Common myeloid progenitor, CD34-positive (primary cell): ENCODE measurements around the gene GMNN.

Experiments
- CTCF ChIA-PET: fragments of 350-600 bp; sonication (Branson Sonifier 250); formaldehyde crosslinking; loops from one replicate; lab custom pipeline; 2021; ENCODE audit warnings: antibody characterized with exemption; lab: Charles Lee
- POLR2A ChIA-PET: fragments of 350-600 bp; sonication (Branson Sonifier 250); formaldehyde crosslinking; loops from one replicate; lab custom pipeline; 2021; ENCODE audit warnings: antibody characterized with exemption; lab: Charles Lee
- DNase-seq, 3 donors: peaks; one replicate each; pipeline versions ENCODE4 v3.0.0 to v3.0.0-alpha.2; 2013
- H3K27ac ChIP-seq, 2 experiments: 1 replicate in 1 of 2; 2 replicates in 1 of 2; pipeline ENCODE4 v1.7.0; 2013; ENCODE audit warnings: inconsistent platforms in 2 of 2, low read length in 2 of 2, mild to moderate bottlenecking in 2 of 2, low read depth in 1 of 2, moderate library complexity in 1 of 2; ENCODE audit not compliant: severe bottlenecking in 2 of 2, insufficient read depth in 1 of 2, poor library complexity in 1 of 2
- H3K27me3 ChIP-seq, 5 experiments: replicated peaks in 2 of 5; 1 replicate in 3 of 5; 2 replicates in 2 of 5; pipeline versions ENCODE4 v1.6.1 to v1.7.0; 2013; ENCODE audit warnings: low read length in 4 of 5, mild to moderate bottlenecking in 2 of 5, moderate library complexity in 2 of 5, inconsistent platforms in 1 of 5; ENCODE audit not compliant: insufficient read depth in 5 of 5, control insufficient read depth in 4 of 5
- H3K36me3 ChIP-seq, 4 experiments: 1 replicate in 2 of 4; 2 replicates in 2 of 4; pipeline versions ENCODE4 v1.6.1 to v1.7.0; 2013; ENCODE audit warnings: low read length in 3 of 4, control low read depth in 1 of 4, mild to moderate bottlenecking in 1 of 4; ENCODE audit not compliant: control insufficient read depth in 4 of 4, insufficient read depth in 4 of 4
- H3K4me1 ChIP-seq, 4 experiments: 1 replicate in 3 of 4; 2 replicates in 1 of 4; pipeline versions ENCODE4 v1.6.1 to v1.7.1; 2013; ENCODE audit warnings: low read length in 3 of 4, mild to moderate bottlenecking in 3 of 4, control low read depth in 1 of 4, inconsistent platforms in 1 of 4, moderate library complexity in 1 of 4; ENCODE audit not compliant: control insufficient read depth in 4 of 4, insufficient read depth in 4 of 4; ENCODE audit errors: control extremely low read depth in 1 of 4
- H3K4me3 ChIP-seq, 7 experiments: 1 replicate in 4 of 7; 2 replicates in 3 of 7; pipeline versions ENCODE4 v1.5.1 to v1.7.0; 2013; ENCODE audit warnings: mild to moderate bottlenecking in 7 of 7, low read length in 6 of 7, moderate library complexity in 6 of 7, inconsistent platforms in 2 of 7, low read depth in 2 of 7, control low read depth in 1 of 7; ENCODE audit not compliant: insufficient read depth in 4 of 7, control insufficient read depth in 1 of 7; ENCODE audit errors: extremely low read depth in 1 of 7
- H3K9me3 ChIP-seq, 5 experiments: 1 replicate in 4 of 5; 2 replicates in 1 of 5; pipeline versions ENCODE4 v1.6.1 to v1.7.1; 2013; ENCODE audit warnings: low read length in 4 of 5, mild to moderate bottlenecking in 2 of 5, inconsistent platforms in 1 of 5, low read depth in 1 of 5, moderate library complexity in 1 of 5; ENCODE audit not compliant: control insufficient read depth in 4 of 5, insufficient read depth in 2 of 5; ENCODE audit errors: control extremely low read depth in 1 of 5
- WGBS: methylation state at CpG from one replicate; pipeline ENCODE4 v1.1.5; 2013; ENCODE audit not compliant: insufficient coverage; 5-methylcytosine and 5-hydroxymethylcytosine counted together

The GMNN gene

DNA sequence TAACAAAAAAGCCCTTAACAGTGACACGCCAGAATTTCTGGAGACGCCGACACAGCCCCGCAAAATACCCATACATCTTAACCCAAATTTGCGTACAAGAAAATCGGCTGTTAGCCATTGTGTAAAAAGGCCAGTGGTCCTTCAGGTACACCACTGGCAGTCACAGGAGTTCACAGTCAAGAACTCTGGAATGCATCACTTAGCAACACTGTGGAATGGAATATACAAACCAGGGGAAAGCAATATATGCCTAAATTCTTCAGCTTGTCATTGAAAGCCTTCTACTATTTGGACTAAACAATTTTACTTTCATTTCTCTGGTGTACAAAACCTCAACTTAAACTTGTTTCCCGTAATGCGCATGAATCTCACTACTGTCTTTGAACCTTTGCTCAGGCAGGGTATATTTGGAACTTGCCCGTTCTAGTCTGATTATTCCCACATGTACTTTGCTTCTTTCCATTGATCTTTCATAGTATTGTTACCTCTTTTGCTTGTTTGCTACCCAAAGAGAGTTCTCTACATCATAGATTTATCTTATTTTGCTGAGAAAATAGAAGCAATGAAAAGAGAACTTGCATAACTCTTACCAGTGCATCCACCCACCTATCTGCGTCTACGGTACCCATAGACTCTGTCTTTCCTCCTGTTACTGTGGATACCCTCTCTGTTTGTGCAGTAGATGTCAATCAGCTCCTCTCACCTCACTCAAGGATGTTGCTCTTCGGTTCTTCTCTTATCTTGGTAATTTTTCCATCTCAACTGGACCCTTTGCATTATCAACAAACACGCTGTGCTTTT is 24.2 kb downstream of the GMNN start, which contains the start of gene ARMH2:
Gene ARMH2 (minus strand): TSS at position 178 of the 801 bp plus-strand sequence. CDS start 60 bp downstream, at position 118.
- Histone ChIP-seq H3K27ac (no peak within 1 kb of the TSS), H3K4me3 (no peak within 1 kb of the TSS), H3K9me3 (no peaks in the 10 kb centered on the region), H3K36me3 (peaks cover 0 to 13% (median under 1%) of the 10 kb centered on the region in 4 experiments), H3K4me1 (no peaks in the 10 kb centered on the region), H3K27me3 (no peaks in the 10 kb centered on the region)
- POLR2A ChIA-PET, result no interaction called here
- WGBS, result 97% methylated on average over 9 of the region's 13 CpGs
- DNase-seq, result no peak
- CTCF ChIA-PET, result interaction anchor here (1.3 to 1.7 kb wide), 3 partner anchors 9 to 19 kb away, joined by 3 to 6 read pairs (median 5); no protein-coding TSS in a partner anchor

DNA sequence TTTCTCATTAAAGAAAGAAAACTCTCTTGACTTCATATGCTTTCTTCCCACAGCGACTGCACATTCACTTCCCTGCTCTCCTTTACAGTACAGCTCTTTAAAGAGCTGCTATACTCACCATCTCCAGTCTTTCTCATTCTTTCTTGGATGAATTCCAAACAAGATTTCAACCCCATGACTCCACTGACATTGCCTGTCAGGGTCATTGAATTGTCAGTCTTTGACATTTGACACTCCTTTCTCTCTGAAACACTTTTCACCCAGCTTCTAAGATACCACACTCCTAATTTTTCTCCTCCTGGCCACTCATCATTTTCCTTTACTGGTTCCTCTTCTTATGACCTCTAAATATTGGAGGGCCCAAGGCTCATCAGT is 24.8 kb downstream of the GMNN start:
- POLR2A ChIA-PET, result no interaction called here
- Histone ChIP-seq H3K4me3 (no peak overlapping the region), H3K27me3 (no peaks in the 10 kb centered on the region), H3K36me3 (peaks cover 0 to 16% (median under 1%) of the 10 kb centered on the region in 4 experiments), H3K4me1 (no peaks in the 10 kb centered on the region), H3K9me3 (no peaks in the 10 kb centered on the region), H3K27ac (no peak overlapping the region)
- DNase-seq, result no peak
- 93% methylated on average over 1 of the region's 1 CpG for WGBS
- CTCF ChIA-PET, result interaction anchor here (1.3 kb wide), 1 partner anchor 8 kb away, joined by 3 read pairs; no protein-coding TSS in a partner anchor

DNA sequence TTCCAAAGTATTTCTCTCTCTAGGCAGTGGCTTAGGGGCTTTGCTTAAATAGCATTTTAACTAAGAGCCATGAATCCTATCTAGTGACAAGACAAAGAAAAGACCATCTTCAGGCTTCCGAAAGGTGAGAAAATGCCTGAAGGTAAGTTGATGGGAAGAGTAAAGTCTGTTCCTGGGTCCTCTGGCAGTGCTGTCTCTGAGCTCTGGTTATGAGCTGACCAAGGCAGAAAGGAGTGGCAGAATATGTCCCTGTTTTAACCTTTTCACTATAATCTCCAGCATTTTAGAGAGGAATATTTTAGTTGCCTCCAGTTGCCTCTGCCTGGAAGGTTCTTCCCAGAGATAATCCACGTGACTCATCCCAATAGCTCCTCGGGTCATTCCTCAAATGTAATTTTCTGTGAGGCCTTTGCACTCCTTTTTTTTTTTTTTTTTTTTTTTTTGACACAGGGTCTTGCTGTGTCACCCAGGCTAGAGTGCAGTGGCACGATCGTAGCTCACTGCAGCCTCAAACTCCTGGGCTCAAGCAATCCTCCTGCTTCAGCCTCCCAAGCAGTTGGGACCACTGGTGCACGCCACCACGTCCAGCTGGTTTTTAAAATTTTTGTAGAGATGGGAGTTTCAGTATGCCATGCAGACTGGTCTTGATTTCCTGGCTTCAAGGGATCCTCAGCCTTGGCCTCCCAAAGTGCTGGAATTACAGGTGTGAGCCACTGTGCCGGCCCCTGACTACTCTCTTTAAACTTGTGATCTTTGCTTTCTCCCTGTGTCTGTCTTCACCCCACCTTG is 27.7 kb downstream of the GMNN start:
- H3K9me3 ChIP-seq, result no peaks in the 10 kb centered on the region
- ChIA-PET POLR2A (no interaction called here), CTCF (no interaction called here)
- H3K27ac ChIP-seq, result no peak overlapping the region
- 94% methylated on average over 7 of the region's 8 CpGs for WGBS
- no peak for DNase-seq
- no peaks in the 10 kb centered on the region for H3K4me1 ChIP-seq
- H3K36me3 ChIP-seq, result peaks cover 3 to 45% (median 12%) of the 10 kb centered on the region in 4 experiments
- no peaks in the 10 kb centered on the region for H3K27me3 ChIP-seq
- H3K4me3 ChIP-seq, result no peak overlapping the region

DNA sequence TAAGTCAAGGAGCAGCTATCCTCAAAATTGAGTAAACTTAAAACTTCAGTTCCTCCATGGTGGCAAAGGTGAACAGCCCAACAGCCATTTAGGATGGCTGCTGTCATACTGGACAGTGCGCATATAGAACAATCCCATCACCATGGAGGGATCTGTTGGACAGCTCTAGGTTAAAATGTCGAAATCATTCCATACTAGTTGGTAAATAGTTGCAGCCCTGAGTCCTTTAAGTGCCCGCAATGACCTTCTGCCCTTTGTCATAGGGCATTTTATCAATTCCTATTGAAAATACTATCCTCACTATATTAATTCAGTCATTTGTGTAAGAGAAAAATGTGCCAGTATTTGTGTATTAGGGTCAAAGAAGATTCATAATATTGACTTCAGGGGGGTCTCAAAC is 32.8 kb downstream of the GMNN start:
- Histone ChIP-seq H3K27ac (no peak overlapping the region), H3K4me3 (no peak overlapping the region), H3K36me3 (peaks cover 17 to 77% (median 26%) of the 10 kb centered on the region in 4 experiments), H3K9me3 (no peaks in the 10 kb centered on the region), H3K4me1 (no peaks in the 10 kb centered on the region), H3K27me3 (no peaks in the 10 kb centered on the region)
- ChIA-PET POLR2A (no interaction called here), CTCF (interaction anchor here (1.1 to 1.3 kb wide), 4 partner anchors 8 to 28 kb away, joined by 3 to 5 read pairs (median 4); partner anchors contain the start of gene ARMH2)
- DNase-seq, result no peak
- 100% methylated on average over 1 of the region's 3 CpGs for whole genome bisulfite sequencing

DNA sequence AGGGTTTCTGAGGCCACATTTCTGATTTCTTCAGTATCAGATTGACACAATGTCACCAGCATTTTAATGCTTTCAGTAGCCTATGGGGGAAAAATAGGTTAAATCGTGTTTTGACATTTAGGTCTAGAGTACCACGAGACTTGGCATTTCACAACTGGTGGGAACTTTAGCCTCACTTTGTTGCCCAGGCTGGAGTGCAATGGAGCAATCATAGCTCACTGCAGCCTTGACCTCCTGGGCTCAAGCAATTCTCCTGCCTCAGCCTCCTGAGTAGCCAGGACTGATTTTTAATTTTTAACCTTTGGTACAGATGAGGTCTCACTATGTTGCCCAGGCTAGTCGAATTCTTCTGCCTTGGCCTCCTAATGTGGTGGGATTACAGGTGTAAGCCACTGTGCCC is 35.0 kb downstream of the GMNN start:
- Histone ChIP-seq H3K9me3 (no peaks in the 10 kb centered on the region), H3K36me3 (peaks cover 16 to 61% (median 25%) of the 10 kb centered on the region in 4 experiments), H3K27me3 (no peaks in the 10 kb centered on the region), H3K4me1 (no peaks in the 10 kb centered on the region), H3K4me3 (no peak overlapping the region), H3K27ac (no peak overlapping the region)
- 100% methylated on average over 3 of the region's 3 CpGs for WGBS
- CTCF ChIA-PET, result interaction anchor here (0.5 kb wide), 1 partner anchor 258 kb away, joined by 3 read pairs; no protein-coding TSS in a partner anchor
- DNase-seq, result no peak
- POLR2A ChIA-PET, result no interaction called here

DNA sequence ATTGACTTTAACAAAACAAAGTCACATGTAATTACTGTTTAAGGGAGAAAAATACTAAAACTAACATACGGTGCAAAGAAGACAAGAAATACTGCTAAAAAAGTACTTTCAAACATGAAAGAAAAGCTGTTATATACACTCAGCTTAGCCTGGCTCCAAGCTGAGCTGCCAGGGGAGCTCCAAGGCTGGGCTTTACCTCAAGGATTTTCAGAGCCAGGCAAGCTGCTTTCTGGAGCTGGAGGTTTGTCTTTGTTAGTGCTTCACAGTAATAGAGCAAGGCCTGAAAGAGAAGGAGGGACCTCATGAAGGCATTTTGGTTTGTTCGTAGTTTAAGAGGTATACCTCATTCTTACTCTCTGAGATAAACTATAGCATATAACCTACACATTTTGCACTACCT is 43.6 kb downstream of the GMNN start:
- CTCF ChIA-PET, result interaction anchor here (1.3 kb wide), 1 partner anchor 21 kb away, joined by 5 read pairs; no protein-coding TSS in a partner anchor

More for the DNA sequence above, 43.6 kb downstream of the GMNN start:
- no peak overlapping the region for H3K27ac ChIP-seq
- H3K9me3 ChIP-seq, result no peaks in the 10 kb centered on the region
- no peaks in the 10 kb centered on the region for H3K4me1 ChIP-seq
- DNase-seq, result no peak
- H3K4me3 ChIP-seq, result no peak overlapping the region
- POLR2A ChIA-PET, result no interaction called here
- WGBS, result no CpG with 5 or more reads among the region's 2 CpGs
- peaks cover 4 to 33% (median 17%) of the 10 kb centered on the region in 4 experiments for H3K36me3 ChIP-seq
- no peaks in the 10 kb centered on the region for H3K27me3 ChIP-seq
